Tibial artery (tissue), 4 donors: ENCODE measurements around the gene GALNT2.

Experiments used
- DNase-seq, 2 donors: peaks; one replicate each; pipeline ENCODE4 v3.0.0-alpha.2; 2019
- H3K27ac ChIP-seq, 2 donors: fragments of 200-600 bp; sonication (generic) in 1 of 2; 1 replicate in 1 of 2; 2 replicates in 1 of 2; pipeline ENCODE4 v1.5.1; 2018 to 2019; ENCODE audit warnings: mild to moderate bottlenecking in 1 of 2
- H3K27me3 ChIP-seq, 2 donors: fragments of 200-600 bp; sonication (generic) in 1 of 2; one replicate each; pipeline versions ENCODE4 v1.5.1 to v1.6.0; 2016 to 2019
- H3K36me3 ChIP-seq, 3 donors: fragments of 200-600 bp; sonication (generic) in 2 of 3; one replicate each; pipeline ENCODE4 v1.5.1; 2016 to 2019; ENCODE audit warnings: mild to moderate bottlenecking in 2 of 3
- H3K4me1 ChIP-seq, 4 donors: fragments of 200-600 bp; sonication (generic) in 2 of 4; 1 replicate in 3 of 4; 2 replicates in 1 of 4; pipeline ENCODE4 v1.5.1; 2016 to 2019
- H3K4me3 ChIP-seq, 2 donors: fragments of 200-600 bp; sonication (generic) in 1 of 2; 1 replicate in 1 of 2; 2 replicates in 1 of 2; pipeline ENCODE4 v1.5.1; 2018 to 2019; ENCODE audit warnings: mild to moderate bottlenecking in 2 of 2
- H3K9me3 ChIP-seq, 3 donors: fragments of 200-600 bp; sonication (generic) in 1 of 3; one replicate each; pipeline ENCODE4 v1.5.1; 2016 to 2019
- intact Hi-C: fragments of 100-400 bp; cut with DNase I; formaldehyde crosslinking; loops from one replicate; pipeline ENCODE4 v1.15.0; 2023; ENCODE audit warnings: low total_unique reads
- TF ChIP-seq, protein P1 (sequence below), 2 experiments: fragments of 200-600 bp in 1 of 2; fragments of 450-650 bp in 1 of 2; IDR thresholded peaks; one replicate each; pipeline ENCODE4 v1.5.1; 2017 to 2019; ENCODE audit warnings: antibody characterized with exemption in 2 of 2, mild to moderate bottlenecking in 1 of 2, moderate library complexity in 1 of 2

Gene GALNT2

DNA sequence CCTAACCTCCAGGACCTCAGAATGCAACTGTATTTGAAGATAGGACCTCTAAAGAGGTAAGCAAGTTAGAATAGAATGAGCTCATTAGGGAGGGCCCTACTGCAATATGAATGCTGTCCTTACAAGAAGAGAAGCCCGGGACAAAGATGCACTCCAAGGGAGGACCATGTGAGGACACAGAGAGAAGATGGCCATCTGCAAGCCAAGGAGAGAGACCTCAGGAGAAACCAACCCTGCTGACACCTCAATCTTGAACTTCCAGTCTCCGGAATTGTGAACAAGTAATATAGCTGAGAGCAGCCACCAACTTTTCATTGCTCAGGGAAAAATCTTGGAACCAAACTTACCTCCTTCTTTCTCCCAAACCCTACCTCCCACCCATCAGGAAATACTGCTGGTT lies 15.0 kb upstream of the GALNT2 start:
- Histone ChIP-seq H3K27me3 (no peaks in the 10 kb centered on the region), H3K4me1 (no peaks in the 10 kb centered on the region), H3K9me3 (no peaks in the 10 kb centered on the region), H3K4me3 (no peak overlapping the region), H3K27ac (no peak overlapping the region), H3K36me3 (no peaks in the 10 kb centered on the region)
- no peak for DNase-seq
- intact Hi-C loops = no loop called here
- TF ChIP-seq, protein P1, sequence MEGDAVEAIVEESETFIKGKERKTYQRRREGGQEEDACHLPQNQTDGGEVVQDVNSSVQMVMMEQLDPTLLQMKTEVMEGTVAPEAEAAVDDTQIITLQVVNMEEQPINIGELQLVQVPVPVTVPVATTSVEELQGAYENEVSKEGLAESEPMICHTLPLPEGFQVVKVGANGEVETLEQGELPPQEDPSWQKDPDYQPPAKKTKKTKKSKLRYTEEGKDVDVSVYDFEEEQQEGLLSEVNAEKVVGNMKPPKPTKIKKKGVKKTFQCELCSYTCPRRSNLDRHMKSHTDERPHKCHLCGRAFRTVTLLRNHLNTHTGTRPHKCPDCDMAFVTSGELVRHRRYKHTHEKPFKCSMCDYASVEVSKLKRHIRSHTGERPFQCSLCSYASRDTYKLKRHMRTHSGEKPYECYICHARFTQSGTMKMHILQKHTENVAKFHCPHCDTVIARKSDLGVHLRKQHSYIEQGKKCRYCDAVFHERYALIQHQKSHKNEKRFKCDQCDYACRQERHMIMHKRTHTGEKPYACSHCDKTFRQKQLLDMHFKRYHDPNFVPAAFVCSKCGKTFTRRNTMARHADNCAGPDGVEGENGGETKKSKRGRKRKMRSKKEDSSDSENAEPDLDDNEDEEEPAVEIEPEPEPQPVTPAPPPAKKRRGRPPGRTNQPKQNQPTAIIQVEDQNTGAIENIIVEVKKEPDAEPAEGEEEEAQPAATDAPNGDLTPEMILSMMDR (IDR thresholded peaks at IDR 0.05) = no peak

DNA sequence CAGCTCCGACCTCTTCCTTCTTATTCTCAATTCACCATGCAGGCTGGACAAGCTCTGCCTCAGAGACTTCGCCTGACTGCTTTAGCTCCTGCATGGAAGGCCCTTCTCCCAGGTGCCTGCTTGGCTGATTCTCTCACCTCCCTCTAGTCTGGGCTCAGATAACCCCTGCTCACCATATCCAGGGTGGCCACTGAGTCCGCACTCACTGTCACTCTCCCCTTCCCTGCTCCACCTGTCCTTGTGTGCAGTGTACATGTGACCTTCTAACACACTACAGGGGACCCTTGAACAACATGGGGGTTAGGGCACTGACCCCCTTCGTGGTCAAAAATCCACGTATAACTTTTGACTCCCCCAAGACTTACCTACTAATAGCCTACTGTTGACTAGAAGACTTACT lies 14.4 kb upstream of the GALNT2 start:
- Histone ChIP-seq H3K9me3 (no peaks in the 10 kb centered on the region), H3K36me3 (no peaks in the 10 kb centered on the region), H3K27ac (no peak overlapping the region), H3K27me3 (no peaks in the 10 kb centered on the region), H3K4me1 (no peaks in the 10 kb centered on the region), H3K4me3 (no peak overlapping the region)
- intact Hi-C loops = no loop called here
- TF ChIP-seq, protein P1 (IDR thresholded peaks at IDR 0.05) = no peak
- no peak for DNase-seq

DNA sequence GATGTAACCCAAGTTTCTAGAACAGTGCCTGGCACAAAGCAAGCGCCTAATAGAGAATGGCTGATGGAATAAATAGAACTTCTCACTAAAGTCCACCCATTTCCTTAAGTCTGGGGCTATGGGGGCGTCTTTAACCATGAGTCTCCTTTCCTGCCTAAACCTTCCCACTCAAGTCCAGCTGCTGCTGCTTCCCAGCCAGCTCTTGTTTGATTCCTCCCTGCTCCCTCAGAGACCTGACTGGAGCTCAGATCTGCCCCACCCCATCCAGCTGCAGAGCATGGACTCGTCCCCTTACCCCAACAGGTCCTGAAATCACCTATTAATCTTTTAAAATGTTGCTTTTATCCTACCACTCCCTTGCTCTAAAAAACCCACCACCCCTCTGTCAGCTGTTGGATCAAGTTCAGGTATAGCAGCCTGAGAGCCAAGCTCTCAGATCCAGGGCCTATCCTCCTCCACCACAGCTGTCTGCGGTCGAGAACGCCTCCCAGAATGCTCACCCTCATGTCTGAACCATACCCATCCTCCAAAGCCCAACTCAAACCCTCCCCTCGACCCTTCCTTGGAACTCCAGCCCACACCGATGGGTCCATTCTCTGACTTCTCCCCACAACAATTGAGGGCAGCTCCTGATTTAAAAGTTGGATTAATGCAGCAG lies 12.8 kb upstream of the GALNT2 start:
- TF ChIP-seq, protein P1 (IDR thresholded peaks at IDR 0.05) = no peak
- intact Hi-C loops = no loop called here
- Histone ChIP-seq H3K9me3 (no peaks in the 10 kb centered on the region), H3K4me1 (no peaks in the 10 kb centered on the region), H3K36me3 (no peaks in the 10 kb centered on the region), H3K27ac (no peak overlapping the region), H3K4me3 (no peak overlapping the region), H3K27me3 (no peaks in the 10 kb centered on the region)
- DNase-seq = no peak

DNA sequence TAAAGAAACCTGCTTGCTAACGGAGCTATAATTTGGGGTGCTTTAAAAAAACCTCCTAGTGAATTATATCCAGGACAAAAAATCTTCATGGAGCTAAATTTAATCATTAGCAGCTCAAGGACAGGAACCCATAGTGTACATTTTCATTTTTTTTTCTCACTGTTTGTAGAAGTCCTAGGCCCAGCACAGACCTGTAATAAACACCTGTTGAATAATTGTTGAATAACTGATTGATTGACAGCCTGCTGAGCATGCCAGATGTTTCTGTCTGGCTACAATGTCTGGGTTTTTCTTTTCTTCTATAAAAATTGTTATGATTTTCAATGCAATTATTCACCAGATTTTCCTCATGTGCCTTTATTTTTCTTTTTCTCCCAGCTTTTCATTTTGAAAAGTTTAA lies 10.9 kb upstream of the GALNT2 start:
- DNase-seq = no peak
- H3K4me3 ChIP-seq = no peak overlapping the region
- H3K9me3 ChIP-seq = no peaks in the 10 kb centered on the region
- no peaks in the 10 kb centered on the region for H3K4me1 ChIP-seq
- H3K36me3 ChIP-seq = no peaks in the 10 kb centered on the region
- H3K27me3 ChIP-seq = no peaks in the 10 kb centered on the region
- TF ChIP-seq, protein P1 (IDR thresholded peaks at IDR 0.05) = no peak
- H3K27ac ChIP-seq = no peak overlapping the region
- intact Hi-C loops = no loop called here

DNA sequence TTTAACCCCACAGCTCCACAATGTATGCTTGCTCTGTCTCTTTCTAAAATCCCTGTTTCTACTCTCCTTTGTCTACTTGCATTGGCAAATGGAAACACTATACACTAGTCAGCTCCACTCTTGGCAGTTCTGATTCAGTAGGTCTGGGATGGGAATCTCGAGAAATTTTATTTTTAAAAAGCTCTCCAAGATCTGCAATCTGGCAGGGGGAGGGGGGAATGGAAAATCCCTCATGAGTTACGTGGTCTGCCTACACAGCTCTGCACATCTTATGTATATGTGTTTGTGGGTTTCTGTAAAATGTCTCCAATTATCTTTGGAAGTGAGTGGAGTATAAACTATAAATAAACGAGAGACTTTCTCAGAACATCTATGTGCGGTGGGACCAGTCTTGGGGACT lies 9.9 kb upstream of the GALNT2 start:
- TF ChIP-seq, protein P1 (IDR thresholded peaks at IDR 0.05) = no peak

More for the DNA sequence above, 9.9 kb upstream of the GALNT2 start:
- no peak overlapping the region for H3K27ac ChIP-seq
- H3K36me3 ChIP-seq = no peaks in the 10 kb centered on the region
- H3K4me1 ChIP-seq = no peaks in the 10 kb centered on the region
- H3K9me3 ChIP-seq = no peaks in the 10 kb centered on the region
- H3K27me3 ChIP-seq = no peaks in the 10 kb centered on the region
- no peak for DNase-seq
- H3K4me3 ChIP-seq = no peak overlapping the region
- intact Hi-C loops = no loop called here
